NCI-H2196 treated with DMSO at 0.1 percent for 48 hours (cell line): ENCODE measurements around the gene GTF2H3.
A peak's percentile ranks its signal among the peaks of the same experiment; 100 is the strongest.
"Not testable (repeated sequence)": the region's sequence is repeated elsewhere in the genome, so short reads cannot be mapped to it uniquely, and the experiment has no call there.

Source experiments
- DNase-seq: peaks from one replicate; lab custom pipeline; 2025; ENCODE audit not compliant: unreplicated experiment; lab: John Stamatoyannopoulos, UW

GTF2H3 gene

DNA sequence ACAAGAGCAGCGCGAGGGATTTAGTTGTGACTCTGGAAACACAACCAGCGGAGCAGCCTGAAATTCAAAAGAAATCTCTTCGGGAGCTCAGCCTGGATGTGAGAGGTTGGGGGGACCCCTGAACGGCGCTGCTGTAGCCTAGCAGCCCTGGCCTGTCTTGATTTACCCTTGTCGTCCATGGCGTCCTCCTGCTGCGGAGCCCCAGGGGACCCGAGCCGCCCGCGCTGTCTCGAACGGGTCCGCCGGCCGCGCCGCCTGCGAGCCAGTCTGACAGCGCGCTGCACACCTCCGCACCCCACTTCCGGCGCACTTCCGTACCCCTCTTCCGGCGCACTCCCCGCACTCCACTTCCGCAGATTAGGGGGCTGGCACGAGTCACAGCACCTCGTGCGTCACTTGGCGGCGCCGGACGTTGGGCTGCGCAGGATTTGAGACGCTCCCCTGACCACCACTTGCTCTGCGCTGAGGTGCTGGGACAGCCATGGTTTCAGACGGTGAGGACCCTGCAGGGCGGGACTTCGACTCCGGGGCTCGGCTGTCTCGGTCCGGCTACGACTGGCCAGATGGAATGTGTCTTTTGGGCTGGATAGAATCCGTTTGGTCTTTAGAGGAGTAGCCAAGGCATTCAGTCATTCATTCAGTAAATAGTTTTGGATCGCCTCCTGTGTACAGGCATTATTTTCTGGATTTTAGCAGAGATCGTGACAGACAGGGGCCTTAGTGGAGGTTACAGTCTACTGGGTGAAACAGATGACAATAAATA is at the start of gene GTF2H3, which contains the start of gene EIF2B1:
Gene GTF2H3 (plus strand): TSS at position 451 of the 763 bp plus-strand sequence. CDS start 31 bp downstream, at position 482.
Gene EIF2B1 (minus strand): TSS at position 308 of the 763 bp plus-strand sequence. CDS start 129 bp downstream, at position 179.
- peak; percentile 92 for DNase-seq

DNA sequence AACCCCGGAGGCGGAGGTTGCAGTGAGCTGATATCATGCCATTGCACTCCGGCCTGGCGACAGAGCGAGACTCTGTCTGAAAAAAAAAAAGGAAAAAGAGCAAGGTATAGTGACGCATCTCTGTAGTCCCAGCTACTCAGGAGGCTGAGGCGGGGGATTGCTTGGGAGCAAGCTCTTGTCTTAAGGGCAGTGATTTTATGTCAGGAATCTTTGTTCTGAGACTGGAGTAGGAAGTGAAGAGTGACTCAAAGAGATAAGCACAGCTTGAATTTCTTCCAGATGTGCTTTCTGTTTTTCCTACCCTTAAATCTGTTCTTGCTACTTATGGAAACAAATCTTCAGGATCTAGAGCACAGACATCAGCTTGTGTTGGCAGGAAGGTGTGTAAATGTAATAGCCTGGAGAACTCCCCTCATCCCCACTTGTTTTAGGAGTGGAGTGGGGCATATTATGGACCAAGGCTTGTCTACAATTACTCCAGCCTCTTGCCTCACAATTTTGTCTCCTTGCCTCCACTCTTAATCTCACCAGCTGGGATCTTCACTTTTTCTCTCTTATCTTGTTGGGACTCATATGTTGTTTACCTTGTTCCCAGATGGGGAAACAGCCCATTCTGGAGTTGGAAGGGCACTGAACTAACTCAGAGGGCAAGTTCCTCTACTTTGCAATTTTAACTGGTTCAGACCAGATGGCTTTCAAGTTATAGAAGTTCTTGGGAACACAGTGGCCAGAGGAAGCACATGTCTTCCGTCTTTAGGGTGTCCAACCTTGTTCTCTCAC is 41.7 kb upstream of the GTF2H3 start:
- no peak for DNase-seq

DNA sequence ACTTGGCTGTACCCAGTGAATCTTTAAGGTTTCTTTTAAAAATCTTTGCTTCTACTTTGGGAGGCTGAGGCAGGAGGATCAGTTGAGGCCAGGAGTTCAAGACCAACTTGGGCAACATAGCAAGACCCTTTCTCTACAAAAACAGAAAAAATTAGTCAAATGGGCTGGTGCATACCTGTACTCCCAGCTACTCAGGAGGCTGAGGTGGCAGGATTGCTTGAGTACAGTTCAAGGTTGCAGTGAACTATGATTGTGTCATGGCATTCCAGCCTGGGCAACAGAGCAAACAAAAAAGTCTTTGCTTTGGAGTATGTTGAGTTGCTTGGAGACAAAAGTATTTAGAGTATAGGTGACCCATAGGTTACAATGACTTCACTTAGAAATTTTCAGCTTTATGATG is 37.9 kb upstream of the GTF2H3 start:
- no peak for DNase-seq

DNA sequence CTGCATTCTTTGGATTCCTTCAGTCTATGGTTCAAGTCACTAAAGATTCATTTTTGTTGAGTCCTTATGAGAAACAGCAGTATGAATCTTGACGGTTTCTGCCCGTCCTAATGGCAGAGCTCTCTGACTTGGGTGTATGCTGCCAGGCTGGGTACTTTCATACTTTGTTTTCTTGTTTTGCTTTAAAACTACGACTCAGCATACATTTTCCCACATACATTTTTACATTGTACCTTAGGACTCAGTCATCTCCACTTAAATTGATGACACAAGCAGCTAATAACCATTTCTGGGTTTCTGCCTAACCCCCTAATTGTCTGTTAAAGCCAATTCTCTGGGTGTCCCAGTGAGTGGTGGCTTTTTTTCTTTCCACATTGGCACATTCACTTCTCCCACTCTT is 36.5 kb upstream of the GTF2H3 start:
- DNase-seq, result no peak

GRCh38 chr12:123598522-123598921 is 35.1 kb upstream of the GTF2H3 start:
- DNase-seq, result no peak

- DNase-seq, result no peak
Measured at GRCh38 chr12:123599310-123599709, 34.3 kb upstream of the GTF2H3 start.

GRCh38 chr12:123599721-123600120 is 33.9 kb upstream of the GTF2H3 start:
- DNase-seq, result no peak

DNA sequence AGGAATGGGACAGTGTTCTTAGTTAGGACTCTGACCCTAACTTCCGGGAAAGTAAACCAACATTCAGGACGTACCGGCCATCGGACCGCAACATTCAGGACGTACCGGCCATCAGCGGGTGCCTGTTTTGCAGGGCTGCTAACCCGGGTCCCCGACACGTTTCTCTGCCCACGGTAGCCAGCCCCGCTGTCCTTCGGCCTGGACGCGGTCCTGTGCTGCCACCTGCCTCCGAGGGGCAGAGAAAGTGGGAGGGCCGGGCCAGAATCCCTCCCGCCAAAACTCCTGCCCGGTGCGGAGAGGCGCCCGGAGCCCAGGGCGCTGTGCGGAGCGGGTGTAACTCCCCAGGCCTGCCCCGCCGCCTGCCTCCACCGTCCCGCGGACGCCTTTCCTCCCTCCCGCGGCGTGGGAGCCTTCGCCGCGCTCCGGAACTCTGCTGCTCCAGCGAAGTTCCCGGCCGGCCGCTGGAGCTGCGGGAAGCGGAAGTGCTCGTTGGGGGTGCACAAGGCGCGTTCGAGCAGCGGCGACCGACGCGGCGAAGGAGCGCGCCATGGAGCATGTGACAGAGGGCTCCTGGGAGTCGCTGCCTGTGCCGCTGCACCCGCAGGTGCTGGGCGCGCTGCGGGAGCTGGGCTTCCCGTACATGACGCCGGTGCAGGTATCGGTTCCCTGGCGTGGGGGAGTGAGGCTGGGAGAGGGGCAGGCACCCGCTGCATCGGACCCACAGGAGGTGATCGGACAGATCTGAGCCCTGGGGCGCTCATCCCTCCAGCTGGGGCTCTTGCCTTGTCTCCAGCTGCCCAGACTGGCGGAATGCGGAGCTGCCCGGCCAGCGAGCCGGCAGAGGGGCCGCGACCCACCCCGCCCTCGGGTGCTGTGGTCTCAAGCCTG is 31.8 kb upstream of the GTF2H3 start, which contains the start of gene DDX55:
Gene DDX55 (plus strand): TSS at position 498 of the 888 bp plus-strand sequence. CDS start 50 bp downstream, at position 548.
- peak; percentile 76 for DNase-seq

DNA sequence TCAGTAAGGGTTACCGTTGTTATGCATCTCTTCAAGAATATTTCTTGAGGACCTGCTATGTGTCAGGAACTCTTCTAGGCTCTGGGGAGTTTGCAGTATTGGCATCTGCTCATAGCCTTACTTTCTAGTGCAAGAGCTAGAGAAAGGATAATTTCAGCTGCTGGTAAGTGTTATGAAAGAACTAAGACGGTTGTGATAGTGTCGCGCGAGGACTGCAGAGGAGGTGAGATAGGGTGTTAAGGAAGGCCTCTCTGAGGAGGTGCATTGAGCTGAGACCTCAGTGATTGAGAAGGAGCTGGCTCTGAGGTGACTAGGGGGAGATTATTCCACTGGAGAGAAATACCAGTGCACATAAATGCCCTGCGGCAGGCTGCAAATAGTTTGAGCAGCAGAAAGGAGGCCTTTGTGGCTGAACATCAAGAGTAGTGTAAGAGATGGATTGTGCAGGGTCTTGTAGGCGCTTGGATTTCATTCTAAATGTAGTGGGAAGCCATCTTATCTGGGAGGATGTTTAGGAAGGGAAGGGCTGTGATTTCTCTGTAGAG is 30.9 kb upstream of the GTF2H3 start:
- no peak for DNase-seq

DNA sequence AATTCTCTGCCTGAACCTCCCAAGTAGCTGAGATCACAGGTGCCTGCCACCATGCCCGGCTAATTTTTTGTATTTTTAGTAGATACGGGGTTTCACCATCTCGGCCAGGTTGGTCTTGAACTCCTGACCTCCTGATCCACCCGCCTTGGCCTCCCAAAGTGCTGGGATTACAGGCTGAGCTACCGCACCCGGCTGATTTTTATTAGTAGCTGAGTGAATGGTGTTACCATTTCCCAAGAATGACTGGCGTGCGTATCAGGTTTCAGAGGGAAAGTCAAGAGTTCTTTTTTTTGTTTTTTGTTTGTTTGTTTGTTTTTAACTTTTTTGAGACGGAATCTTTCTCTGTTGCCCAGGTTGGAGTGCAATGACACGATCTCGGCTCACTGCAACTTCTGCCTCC is 30.1 kb upstream of the GTF2H3 start:
- DNase-seq, result not testable (repeated sequence)

GRCh38 chr12:123607756-123608155 is 25.9 kb upstream of the GTF2H3 start:
- DNase-seq, result no peak

- DNase-seq, result no peak
Measured at GRCh38 chr12:123608182-123608581, 25.4 kb upstream of the GTF2H3 start.

- DNase-seq, result no peak
Measured at GRCh38 chr12:123614110-123614509, 19.5 kb upstream of the GTF2H3 start.

DNA sequence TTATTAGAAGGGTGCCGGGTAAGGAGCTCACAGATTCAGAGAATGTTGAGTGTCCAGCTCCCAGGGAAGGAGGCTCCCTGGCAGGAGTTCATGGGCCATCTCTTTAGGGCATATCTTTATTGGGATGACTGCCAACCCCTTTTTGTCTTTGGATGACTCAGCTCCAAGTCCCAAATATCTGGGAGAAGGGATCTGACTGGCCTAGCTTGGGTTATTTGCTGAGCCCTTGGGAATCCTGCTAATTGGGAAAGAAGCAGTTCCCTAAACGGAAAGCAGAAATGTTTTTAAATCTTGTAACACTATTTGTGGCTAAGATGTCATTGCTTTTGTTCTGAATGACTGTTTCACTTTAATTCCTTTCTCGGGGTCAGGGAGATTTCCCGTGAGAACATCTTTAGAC is 19.1 kb upstream of the GTF2H3 start:
- no peak for DNase-seq

- DNase-seq, result no peak
Measured at GRCh38 chr12:123617144-123617543, 16.5 kb upstream of the GTF2H3 start.

DNA sequence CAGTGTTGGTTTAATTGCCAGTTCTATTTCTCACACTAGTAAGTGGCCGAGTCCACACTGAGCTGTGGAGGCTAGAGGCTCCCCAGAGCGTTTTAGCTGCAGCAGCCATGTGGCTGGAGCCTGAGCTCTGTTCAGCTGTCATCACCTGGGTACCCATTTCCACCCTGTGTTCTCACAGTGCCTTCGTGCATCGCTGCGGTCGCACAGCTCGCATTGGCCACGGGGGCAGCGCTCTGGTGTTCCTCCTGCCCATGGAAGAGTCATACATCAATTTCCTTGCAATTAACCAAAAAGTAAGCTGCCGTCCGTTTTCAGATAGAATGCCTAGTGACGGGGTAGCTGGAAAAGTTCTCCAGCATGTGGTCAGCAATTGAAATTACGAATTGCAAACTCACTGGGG is 16.0 kb upstream of the GTF2H3 start:
- DNase-seq, result no peak

DNA sequence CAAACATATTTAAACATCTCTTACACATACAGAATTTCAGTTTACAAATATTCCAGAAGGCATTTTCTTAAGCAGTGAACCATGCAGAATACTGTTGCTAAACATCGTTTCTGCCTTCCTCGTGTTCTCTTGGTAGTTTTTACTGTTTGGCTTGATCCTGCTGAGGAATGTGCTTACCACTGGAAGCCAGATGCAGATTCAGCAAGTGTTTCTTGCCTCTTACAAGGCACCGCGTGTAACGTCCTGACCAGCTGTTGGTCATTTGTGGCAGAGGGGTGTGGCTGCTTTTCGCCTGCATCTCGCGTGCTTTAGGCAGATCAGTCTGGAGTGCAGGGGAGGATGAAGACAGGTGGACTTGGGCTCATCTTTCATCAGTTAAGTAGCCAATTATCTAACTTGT is 12.5 kb upstream of the GTF2H3 start:
- no peak for DNase-seq

DNA sequence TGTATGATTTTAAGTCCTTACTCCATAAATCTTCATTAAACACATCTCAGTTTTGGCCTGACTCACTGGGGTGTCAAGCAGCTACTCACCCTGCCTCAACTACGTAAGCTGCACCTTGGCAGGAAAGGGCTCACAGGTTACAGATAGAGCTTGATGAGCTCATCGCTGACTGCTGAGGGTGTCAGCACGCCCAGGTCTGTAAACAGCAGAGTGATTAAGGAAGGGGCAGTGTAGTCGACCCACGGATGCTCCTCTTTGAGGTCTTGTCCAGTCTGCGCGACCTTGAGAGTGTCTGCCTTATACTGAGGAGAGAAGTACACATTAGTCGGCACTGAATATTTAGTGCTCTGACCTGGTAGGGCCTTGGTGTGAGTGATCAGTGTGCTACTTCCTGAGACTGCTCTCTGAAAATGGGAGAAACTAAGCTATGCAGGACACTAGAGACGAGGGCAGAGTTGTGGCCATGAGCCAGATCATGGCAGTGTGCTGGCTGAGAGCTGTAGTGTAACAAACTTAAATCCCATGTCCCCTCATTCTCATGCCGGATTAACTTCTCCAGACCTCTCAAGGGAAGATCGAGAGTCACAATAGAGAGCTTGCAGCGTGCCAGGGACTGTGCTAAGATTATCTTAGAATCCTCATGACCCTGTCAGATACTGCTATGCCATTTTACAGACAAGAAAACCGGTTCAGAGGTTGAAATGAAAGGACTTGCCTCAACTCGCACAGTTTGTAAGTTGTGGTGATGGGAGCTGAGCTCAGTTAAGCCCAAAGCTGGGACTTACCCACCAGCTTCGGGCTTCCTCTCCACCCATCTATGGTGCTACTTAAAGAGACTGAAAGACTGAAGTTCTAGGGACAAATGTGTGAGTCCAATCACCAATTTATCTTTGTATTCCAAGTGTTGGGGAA is 11.8 kb upstream of the GTF2H3 start:
- DNase-seq, result no peak

DNA sequence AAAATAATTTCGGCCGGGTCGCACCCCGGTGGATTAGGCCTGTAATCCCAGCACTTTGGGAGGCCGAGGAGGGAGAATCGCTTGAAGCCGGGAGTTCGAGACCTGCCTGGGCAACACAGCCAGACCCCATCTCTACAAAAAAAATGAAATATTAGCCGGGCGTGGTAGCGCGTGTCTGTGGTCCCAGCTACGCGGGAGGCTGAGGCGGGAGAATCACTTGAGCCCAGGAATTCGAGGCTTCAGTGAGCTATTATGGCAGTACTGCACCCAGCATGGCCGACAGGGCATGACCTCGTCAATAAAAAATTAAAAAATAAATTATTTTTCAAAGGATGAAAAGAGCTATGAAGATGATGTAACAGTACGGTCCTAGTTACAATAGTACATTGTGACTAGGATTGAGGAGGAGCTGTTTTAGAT is 523 bp downstream of the GTF2H3 start:
- DNase-seq, result no peak

- no peak for DNase-seq
Measured at GRCh38 chr12:123643911-123644310, 10.3 kb downstream of the GTF2H3 start.
